ENCODE results near the gene UNK. TPM values are rescaled to one million over a fixed set of nuclear protein-coding genes. Genes with fewer than 3 reads are reported as not detected.

Gene UNK
- total and polyA plus RNA-seq, 2 of the 13 experiments (the other 11 are each of a cell fraction or from before 2014, with no cell fraction given) = 31.6 to 33.0 TPM

GRCh38 chr17:75872434-75873351 is 88.1 kb downstream of the UNK start (continued):
- TF ChIP-seq ZBED4 (CRISPR knock-in tag; IDR thresholded peaks at IDR 0.05; ENCODE audit: borderline replicate concordance) (peak; percentile 98), POLR2G (IDR thresholded peaks at IDR 0.05; ENCODE audit: low read depth, low read length) (peak; percentile 94), KAT7 (CRISPR knock-in tag; IDR thresholded peaks at IDR 0.05; ENCODE audit: borderline replicate concordance) (peak; percentile 96), TBL1XR1 (IDR thresholded peaks at IDR 0.05; ENCODE audit: borderline replicate concordance, low read length, partially characterized antibody) (peak; percentile 96), RAD21 (CRISPR knock-in tag; IDR thresholded peaks at IDR 0.05) (peak; percentile 68), ZNF841 (CRISPR knock-in tag; IDR thresholded peaks at IDR 0.05; ENCODE audit: borderline replicate concordance) (no peak), MAFF (IDR thresholded peaks at IDR 0.05; ENCODE audit: low read depth, low read length) (no peak), SETDB1 (CRISPR knock-in tag; IDR thresholded peaks at IDR 0.05; ENCODE audit: borderline replicate concordance) (no peak), MTF2 (CRISPR knock-in tag; IDR thresholded peaks at IDR 0.05; ENCODE audit: borderline replicate concordance) (peak; percentile 77; the same call in 1 of the 2 replicates), BRCA1 (CRISPR knock-in tag; IDR thresholded peaks at IDR 0.05) (peak; percentile 59; the same call in 1 of the 2 replicates), HNF4G (IDR thresholded peaks at IDR 0.05; ENCODE audit: borderline replicate concordance, low read depth, low read length) (peak; percentile 55; the same call in 1 of the 2 replicates), HNF4G (CRISPR knock-in tag; IDR thresholded peaks at IDR 0.05; ENCODE audit: borderline replicate concordance, low read depth) (peak; percentile 96), BCL3 (CRISPR knock-in tag; IDR thresholded peaks at IDR 0.05) (peak; percentile 83), DR1 (CRISPR knock-in tag; IDR thresholded peaks at IDR 0.05) (peak; percentile 60), GRHL1 (CRISPR knock-in tag; conservative IDR thresholded peaks at IDR 0.05) (no peak), ZNF605 (CRISPR knock-in tag; IDR thresholded peaks at IDR 0.05) (peak; percentile 89), NFE2 (CRISPR knock-in tag; IDR thresholded peaks at IDR 0.05) (no peak), MBNL3 (CRISPR knock-in tag; conservative IDR thresholded peaks at IDR 0.05) (no peak), ZNF883 (CRISPR knock-in tag; IDR thresholded peaks at IDR 0.05; ENCODE audit: not compliant biosample characterization) (peak; percentile 40)

Measured in HepG2 (cell line).